Measurements from ENCODE around the gene RTL5.

DNA sequence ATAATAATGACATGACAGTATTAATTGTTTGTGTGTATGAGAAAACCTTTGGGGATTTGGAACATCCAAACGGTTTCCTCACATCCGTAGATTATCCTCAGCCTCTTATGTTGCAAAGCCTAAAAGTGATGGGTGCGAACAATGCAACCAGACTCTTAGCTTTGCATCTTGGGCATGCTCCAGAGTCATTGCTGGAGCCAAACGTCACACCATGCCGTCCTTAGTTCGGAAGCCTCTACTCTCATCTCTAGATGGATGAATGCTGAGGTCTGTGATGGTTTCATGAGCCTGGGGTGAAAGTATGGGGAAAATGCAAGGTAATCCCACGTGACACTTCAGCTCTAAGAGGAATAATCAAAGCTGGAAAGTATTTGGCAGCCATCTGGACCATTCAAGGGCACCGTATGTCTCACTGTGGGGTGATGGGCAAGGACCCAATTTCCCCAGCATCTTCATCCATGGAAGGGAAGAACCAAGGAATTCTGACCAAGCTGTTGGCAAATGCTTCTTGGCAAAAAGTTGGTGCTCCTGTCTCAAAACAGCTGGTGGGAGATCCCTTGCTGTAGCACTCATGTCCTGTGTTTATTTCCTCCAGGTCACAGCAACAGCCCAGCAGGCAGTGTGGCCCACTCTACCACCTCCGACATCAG is 6.3 kb upstream of the RTL5 start:
- TF ChIP-seq BACH2 (CRISPR knock-in tag; IDR thresholded peaks at IDR 0.05; ENCODE audit: borderline replicate concordance), result no peak
- TF ChIP-seq ESRRG (CRISPR knock-in tag; IDR thresholded peaks at IDR 0.05), result no peak
- no peak for TF ChIP-seq CSRNP3 (CRISPR knock-in tag; IDR thresholded peaks at IDR 0.05)
- TF ChIP-seq, protein P1, sequence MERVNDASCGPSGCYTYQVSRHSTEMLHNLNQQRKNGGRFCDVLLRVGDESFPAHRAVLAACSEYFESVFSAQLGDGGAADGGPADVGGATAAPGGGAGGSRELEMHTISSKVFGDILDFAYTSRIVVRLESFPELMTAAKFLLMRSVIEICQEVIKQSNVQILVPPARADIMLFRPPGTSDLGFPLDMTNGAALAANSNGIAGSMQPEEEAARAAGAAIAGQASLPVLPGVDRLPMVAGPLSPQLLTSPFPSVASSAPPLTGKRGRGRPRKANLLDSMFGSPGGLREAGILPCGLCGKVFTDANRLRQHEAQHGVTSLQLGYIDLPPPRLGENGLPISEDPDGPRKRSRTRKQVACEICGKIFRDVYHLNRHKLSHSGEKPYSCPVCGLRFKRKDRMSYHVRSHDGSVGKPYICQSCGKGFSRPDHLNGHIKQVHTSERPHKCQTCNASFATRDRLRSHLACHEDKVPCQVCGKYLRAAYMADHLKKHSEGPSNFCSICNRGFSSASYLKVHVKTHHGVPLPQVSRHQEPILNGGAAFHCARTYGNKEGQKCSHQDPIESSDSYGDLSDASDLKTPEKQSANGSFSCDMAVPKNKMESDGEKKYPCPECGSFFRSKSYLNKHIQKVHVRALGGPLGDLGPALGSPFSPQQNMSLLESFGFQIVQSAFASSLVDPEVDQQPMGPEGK (CRISPR knock-in tag; IDR thresholded peaks at IDR 0.05; ENCODE audit: borderline replicate concordance), result no peak
- TF ChIP-seq ZFP3 (CRISPR knock-in tag; IDR thresholded peaks at IDR 0.05), result no peak
- TF ChIP-seq OSR1 (CRISPR knock-in tag; IDR thresholded peaks at IDR 0.05), result no peak
- no peak for TF ChIP-seq ZFP30 (CRISPR knock-in tag; IDR thresholded peaks at IDR 0.05)
- TF ChIP-seq RARB (CRISPR knock-in tag; IDR thresholded peaks at IDR 0.05), result no peak
- no peak for TF ChIP-seq ARNTL (CRISPR knock-in tag; IDR thresholded peaks at IDR 0.05; ENCODE audit: borderline replicate concordance, low read depth)
- TF ChIP-seq, protein P2, sequence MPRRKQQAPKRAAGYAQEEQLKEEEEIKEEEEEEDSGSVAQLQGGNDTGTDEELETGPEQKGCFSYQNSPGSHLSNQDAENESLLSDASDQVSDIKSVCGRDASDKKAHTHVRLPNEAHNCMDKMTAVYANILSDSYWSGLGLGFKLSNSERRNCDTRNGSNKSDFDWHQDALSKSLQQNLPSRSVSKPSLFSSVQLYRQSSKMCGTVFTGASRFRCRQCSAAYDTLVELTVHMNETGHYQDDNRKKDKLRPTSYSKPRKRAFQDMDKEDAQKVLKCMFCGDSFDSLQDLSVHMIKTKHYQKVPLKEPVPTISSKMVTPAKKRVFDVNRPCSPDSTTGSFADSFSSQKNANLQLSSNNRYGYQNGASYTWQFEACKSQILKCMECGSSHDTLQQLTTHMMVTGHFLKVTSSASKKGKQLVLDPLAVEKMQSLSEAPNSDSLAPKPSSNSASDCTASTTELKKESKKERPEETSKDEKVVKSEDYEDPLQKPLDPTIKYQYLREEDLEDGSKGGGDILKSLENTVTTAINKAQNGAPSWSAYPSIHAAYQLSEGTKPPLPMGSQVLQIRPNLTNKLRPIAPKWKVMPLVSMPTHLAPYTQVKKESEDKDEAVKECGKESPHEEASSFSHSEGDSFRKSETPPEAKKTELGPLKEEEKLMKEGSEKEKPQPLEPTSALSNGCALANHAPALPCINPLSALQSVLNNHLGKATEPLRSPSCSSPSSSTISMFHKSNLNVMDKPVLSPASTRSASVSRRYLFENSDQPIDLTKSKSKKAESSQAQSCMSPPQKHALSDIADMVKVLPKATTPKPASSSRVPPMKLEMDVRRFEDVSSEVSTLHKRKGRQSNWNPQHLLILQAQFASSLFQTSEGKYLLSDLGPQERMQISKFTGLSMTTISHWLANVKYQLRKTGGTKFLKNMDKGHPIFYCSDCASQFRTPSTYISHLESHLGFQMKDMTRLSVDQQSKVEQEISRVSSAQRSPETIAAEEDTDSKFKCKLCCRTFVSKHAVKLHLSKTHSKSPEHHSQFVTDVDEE (CRISPR knock-in tag; IDR thresholded peaks at IDR 0.05), result no peak
